ENCODE data around the gene THSD4.

GRCh38 chr15:71683411-71684274 lies 568.4 kb downstream of the THSD4 start:
- TF ChIP-seq POLR2A (IDR thresholded peaks at IDR 0.05) (no peak), CTCF (IDR thresholded peaks at IDR 0.05) (no peak), POLR2AphosphoS5 (IDR thresholded peaks at IDR 0.05) (no peak)

All from upper lobe of left lung (tissue), 4 donors.